ENCODE data around the gene KANSL1. TPM values are rescaled to one million over a fixed set of nuclear protein-coding genes. Genes with fewer than 3 reads are reported as not detected.

KANSL1 gene
- total and polyA plus RNA-seq, 9 of the 15 experiments (the other 6 are each of a cell fraction or from before 2014, with no cell fraction given) = 3.6 to 55.4 (median 31.8) TPM

GRCh38 chr17:46038414-46038813, 154.8 kb downstream of the KANSL1 start:
- intact Hi-C loops (cut with micrococcal nuclease) (no loop called here), in situ Hi-C loops (cut with MboI) (no loop called here)
- Histone ChIP-seq H3K9me3 (replicated peaks; ENCODE audit: control insufficient read depth, insufficient read depth, low read depth, low read length) (no peaks in the 10 kb centered on the region), H3K27me3 (ENCODE audit: control insufficient read depth in 2 of 2, insufficient read depth in 2 of 2, low read length in 2 of 2) (no peaks in the 10 kb centered on the region; a peak in 1 of 5 replicates), H4K20me1 (replicated peaks; ENCODE audit: control insufficient read depth, insufficient read depth, low read length) (no peaks in the 10 kb centered on the region), H3K4me3 (no peak overlapping the region), H3K36me3 (ENCODE audit: control insufficient read depth, insufficient read depth, low read length) (peaks cover 97% of the 10 kb centered on the region), H3K9ac (ENCODE audit: insufficient read depth in 1 of 2, low read depth in 2 of 2, low read length in 2 of 2) (no peak overlapping the region), H3K4me1 (replicated peaks in 1 of 2; ENCODE audit: control insufficient read depth in 2 of 2, insufficient read depth in 2 of 2, low read length in 2 of 2) (no peaks in the 10 kb centered on the region), H2AFZ (ENCODE audit: low read depth, low read length) (no peak overlapping the region), H3K27ac (ENCODE audit: extremely low read depth, low read depth, low read length) (no peak overlapping the region), H3K4me2 (ENCODE audit: insufficient read depth, low read length) (no peak overlapping the region), H3K9me1 (ENCODE audit: control insufficient read depth, insufficient read depth, low read length) (no peaks in the 10 kb centered on the region), H3K79me2 (ENCODE audit: control insufficient read depth, insufficient read depth, low read length) (peaks cover 3% of the 10 kb centered on the region; the same call in 1 of the 3 replicates)
- FAIRE-seq = no peak
- BruUV-seq (replicated peaks) = no TSS peak
- DNase-seq (ENCODE audit: extremely low read depth in 1 of 4, low spot score in 3 of 4) = no peak
- WGBS (ENCODE audit: insufficient coverage, low coverage, missing lambda C conversion rate) = 90% methylated on average over 6 of the region's 6 CpGs
- POLR2A ChIA-PET = interaction anchor here (0.8 to 1.5 kb wide), 5 partner anchors 10 to 153 kb away, joined by 3 to 4 read pairs (median 4); no protein-coding TSS in a partner anchor
- CTCF ChIA-PET (ENCODE audit: low intra/inter-chr PET ratio) = no interaction called here
- ATAC-seq = no peak
- no peak for TF ChIP-seq ASH1L (IDR thresholded peaks at IDR 0.05; ENCODE audit: borderline replicate concordance, low read depth, partially characterized antibody)
- no peak for TF ChIP-seq FOS (IDR thresholded peaks at IDR 0.05; ENCODE audit: extremely low read depth, insufficient read length)
- no peak for TF ChIP-seq SIN3A (IDR thresholded peaks at IDR 0.05; ENCODE audit: borderline replicate concordance in 2 of 2, control insufficient read depth in 1 of 2, low read depth in 2 of 2, low read length in 2 of 2)
- TF ChIP-seq TARDBP (IDR thresholded peaks at IDR 0.05) = no peak
- no peak for TF ChIP-seq GTF2F1 (IDR thresholded peaks at IDR 0.05; ENCODE audit: low read depth, low read length)
- TF ChIP-seq FOXA3 (CRISPR knock-in tag; conservative IDR thresholded peaks at IDR 0.05 in 1 of 2, IDR thresholded peaks at IDR 0.05 in 1 of 2) = no peak
- TF ChIP-seq ZNF764 (CRISPR knock-in tag; IDR thresholded peaks at IDR 0.05; ENCODE audit: low read depth) = no peak
- TF ChIP-seq HDAC6 (IDR thresholded peaks at IDR 0.05; ENCODE audit: low read depth, low read length) = no peak
- no peak for TF ChIP-seq BMI1 (IDR thresholded peaks at IDR 0.05; ENCODE audit: low read length)
- no peak for TF ChIP-seq SMARCC2 (IDR thresholded peaks at IDR 0.05; ENCODE audit: low read depth)
- no peak for TF ChIP-seq ELK3 (CRISPR knock-in tag; IDR thresholded peaks at IDR 0.05)
- no peak for TF ChIP-seq MXI1 (IDR thresholded peaks at IDR 0.05; ENCODE audit: low read depth, low read length)
- TF ChIP-seq, protein P1, sequence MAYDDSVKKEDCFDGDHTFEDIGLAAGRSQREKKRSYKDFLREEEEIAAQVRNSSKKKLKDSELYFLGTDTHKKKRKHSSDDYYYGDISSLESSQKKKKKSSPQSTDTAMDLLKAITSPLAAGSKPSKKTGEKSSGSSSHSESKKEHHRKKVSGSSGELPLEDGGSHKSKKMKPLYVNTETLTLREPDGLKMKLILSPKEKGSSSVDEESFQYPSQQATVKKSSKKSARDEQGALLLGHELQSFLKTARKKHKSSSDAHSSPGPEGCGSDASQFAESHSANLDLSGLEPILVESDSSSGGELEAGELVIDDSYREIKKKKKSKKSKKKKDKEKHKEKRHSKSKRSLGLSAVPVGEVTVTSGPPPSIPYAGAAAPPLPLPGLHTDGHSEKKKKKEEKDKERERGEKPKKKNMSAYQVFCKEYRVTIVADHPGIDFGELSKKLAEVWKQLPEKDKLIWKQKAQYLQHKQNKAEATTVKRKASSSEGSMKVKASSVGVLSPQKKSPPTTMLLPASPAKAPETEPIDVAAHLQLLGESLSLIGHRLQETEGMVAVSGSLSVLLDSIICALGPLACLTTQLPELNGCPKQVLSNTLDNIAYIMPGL (CRISPR knock-in tag; IDR thresholded peaks at IDR 0.05) = no peak
- no peak for TF ChIP-seq IRF2 (CRISPR knock-in tag; IDR thresholded peaks at IDR 0.05)
- no peak for TF ChIP-seq HES1 (IDR thresholded peaks at IDR 0.05; ENCODE audit: low read depth)
- TF ChIP-seq, protein P2, sequence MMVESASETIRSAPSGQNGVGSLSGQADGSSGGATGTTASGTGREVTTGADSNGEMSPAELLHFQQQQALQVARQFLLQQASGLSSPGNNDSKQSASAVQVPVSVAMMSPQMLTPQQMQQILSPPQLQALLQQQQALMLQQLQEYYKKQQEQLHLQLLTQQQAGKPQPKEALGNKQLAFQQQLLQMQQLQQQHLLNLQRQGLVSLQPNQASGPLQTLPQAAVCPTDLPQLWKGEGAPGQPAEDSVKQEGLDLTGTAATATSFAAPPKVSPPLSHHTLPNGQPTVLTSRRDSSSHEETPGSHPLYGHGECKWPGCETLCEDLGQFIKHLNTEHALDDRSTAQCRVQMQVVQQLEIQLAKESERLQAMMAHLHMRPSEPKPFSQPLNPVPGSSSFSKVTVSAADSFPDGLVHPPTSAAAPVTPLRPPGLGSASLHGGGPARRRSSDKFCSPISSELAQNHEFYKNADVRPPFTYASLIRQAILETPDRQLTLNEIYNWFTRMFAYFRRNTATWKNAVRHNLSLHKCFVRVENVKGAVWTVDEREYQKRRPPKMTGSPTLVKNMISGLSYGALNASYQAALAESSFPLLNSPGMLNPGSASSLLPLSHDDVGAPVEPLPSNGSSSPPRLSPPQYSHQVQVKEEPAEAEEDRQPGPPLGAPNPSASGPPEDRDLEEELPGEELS (CRISPR knock-in tag; IDR thresholded peaks at IDR 0.05; ENCODE audit: borderline replicate concordance) = no peak
- no peak for TF ChIP-seq EGR1 (conservative IDR thresholded peaks at IDR 0.05)

Measured in K562 (cell line).